ENCODE results near the gene CCDC50.

The CCDC50 gene

DNA sequence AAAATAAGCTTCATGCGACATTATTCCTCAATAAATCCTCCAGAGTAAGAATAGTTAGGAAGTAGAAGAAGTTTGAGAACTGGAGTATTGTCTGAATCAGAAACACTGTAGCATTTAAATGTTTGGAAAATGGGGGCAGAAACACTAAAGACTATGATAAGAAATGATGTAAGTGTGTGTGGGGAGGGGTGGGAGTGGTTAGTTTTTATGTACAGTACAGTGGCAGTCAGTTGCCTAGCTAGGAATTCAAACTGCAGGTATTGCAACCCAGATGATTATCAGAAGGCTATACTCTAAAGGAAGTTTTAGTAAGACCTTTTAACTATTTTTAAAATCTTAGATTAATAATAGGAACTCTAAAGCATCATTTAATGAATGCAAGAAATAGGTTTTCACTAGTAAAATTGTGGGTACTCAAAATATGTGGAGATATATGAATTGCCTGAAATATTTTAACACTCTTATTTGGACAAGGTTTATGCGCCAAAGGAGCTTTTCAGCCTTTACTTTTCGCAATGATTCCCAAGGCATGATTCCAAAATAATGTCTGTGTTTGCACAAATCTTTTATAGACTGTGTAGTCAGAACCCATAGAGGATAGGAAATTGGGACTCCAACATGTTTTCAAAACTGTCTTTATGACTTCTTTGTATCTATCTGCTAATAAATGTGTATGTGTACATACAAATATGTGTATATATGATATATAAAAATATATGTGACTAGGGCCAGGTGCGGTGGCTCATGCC, 8.0 kb upstream of the CCDC50 start:
- DNase-seq: no peak

DNA sequence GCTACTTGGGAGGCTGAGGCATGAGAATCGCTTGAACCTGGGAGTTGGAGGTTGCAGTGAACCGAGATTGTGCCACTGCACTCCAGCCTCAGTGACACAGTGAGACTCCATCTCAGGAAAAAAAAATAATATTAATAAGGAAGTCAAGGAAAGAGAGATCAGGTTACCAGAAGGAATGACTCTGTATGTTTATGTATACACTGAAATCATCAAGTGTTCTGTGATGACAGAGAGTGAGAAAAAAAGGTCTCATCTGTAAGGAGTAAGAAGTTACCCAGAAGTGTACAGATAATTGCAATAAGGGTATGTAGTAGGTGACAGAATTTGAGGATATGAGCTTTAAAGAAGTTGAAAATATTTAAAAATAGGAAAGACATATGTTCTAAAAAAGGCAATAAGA, 4.3 kb upstream of the CCDC50 start:
- no peak for DNase-seq

DNA sequence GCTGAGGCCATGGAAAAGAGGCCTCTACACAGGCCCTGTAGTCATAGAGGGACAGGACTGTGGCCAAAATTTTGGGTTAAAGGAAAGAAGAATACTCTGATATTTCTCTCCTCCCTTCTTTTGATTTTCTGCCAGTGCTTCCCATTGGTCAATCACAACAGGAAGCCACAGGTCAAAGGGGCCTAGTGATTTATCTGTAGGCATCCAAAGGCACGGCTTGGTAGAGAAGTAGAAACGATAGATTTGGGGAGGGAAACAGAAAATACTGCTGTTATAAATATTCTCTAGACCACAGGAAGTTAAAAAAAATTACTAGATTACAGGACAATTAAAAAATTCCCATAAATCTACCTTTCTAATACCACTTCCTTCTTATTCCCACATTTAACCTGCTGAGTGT, 1.7 kb upstream of the CCDC50 start:
- DNase-seq: no peak

DNA sequence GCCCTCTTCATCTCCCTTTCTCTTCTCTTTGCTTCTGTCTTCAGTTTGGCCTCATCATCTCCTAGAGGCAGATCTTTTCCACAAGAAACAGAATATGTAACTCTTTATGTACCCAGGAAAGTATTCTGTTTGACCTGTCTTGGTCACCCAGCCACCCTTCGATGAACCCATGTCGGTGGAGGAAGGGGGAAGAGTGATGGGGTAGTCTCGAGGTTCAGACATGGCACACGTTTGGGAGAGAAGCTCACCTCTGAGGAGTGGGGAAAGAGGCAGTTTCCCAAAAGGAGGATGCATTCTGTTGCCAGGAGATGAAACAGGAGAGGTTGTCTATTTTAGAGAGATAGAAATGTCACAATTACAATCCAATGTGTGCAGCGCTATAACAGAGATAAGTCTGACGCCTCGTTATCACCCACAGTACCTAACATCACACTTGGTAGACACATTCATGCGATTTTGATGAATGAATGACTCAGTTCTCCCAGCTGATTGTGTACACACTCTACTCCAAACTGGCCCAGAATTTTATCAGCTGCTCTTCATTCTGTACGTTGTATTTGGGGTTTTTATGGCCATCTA, 722 bp upstream of the CCDC50 start:
- DNase-seq: no peak

DNA sequence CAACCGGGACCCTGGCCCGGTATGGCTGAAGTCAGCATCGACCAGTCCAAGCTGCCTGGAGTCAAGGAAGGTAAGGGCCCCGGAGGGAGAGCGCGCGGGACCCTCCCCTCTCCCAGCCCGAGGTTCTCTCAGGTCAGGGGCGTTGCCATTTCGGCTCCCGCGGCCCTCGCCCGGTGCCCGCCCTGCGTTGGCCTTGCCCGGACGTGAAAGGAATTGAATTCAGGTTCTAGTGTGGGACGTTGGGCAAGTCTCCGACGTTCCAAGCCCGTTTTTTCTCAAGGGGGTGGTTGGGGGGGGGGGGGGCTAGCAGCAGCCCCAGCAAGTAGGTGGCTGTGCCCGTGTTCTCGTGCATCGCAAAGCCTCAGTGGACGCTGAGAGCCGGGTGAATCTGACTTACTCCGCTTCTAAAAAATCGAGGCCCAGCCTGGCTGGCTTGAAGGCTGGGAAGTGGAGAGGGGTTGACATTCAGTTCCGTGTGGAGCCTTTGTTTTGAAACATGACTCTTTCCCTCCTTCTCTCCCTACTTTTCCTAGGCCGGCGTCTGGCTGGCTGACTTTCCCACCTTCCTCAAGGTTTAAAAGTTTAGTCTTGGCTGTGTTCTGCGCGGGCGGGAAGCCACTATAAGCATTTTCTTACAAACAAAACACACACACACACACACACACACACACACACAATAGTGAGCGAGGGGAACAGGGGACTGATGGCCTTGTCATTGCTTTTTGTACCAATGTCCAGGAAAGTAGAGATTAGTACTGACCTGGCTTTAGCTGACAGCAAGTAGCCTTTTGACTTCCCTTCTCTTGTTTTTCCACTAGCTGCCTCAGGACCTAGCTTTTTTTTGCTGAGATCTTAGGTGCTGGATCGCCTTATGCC, 698 bp downstream of the CCDC50 start, which contains the start of gene UTS2B:
TSS of gene UTS2B (minus strand) at position 873 of the 876 bp plus-strand sequence. CDS start 48,337 bp downstream, outside the sequence.
- DNase-seq: no peak

DNA sequence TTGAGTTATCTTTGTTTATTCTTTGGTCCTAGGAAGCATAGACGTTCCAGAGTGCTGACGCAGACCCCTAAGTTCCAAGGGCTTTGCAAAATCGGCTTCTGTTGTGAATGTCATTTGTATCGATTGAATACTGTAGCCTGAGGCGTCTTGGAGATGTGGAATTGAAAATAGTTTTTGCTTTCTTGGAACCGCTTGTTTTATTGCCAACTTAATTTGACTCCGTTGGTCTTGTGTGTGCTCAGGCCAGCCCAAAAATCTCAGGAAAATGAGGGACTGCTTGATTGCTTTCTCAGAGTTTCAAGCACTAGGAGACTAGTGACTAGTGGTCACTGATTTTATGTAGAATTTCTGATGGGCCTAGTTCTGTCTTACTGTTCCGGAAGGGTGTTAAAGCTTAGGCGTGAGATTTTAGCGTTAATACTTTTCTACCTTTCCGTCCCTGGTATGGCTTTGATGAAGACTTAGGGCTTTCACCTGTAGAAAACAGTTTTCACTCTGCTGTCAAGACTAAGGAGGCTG, 1.4 kb downstream of the CCDC50 start:
- DNase-seq: no peak

DNA sequence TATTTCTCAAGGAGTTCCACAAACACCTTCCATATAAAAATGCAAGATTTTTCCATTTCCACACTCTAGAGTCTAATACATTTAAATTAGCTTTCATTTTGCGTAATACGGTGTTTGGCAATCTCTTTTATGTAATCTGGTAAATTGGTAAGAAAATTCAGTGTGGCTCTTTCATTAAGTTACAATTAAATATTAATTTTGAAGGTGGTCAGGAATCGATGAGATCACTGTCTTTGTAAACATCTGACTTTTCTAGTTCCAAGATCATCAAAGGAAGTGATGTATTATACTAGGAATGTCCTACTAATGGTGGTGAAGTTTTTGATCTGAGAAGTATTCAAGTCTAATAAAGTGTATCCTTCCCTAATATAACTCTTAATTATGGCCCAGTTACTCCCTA, 2.2 kb downstream of the CCDC50 start:
- no peak for DNase-seq

DNA sequence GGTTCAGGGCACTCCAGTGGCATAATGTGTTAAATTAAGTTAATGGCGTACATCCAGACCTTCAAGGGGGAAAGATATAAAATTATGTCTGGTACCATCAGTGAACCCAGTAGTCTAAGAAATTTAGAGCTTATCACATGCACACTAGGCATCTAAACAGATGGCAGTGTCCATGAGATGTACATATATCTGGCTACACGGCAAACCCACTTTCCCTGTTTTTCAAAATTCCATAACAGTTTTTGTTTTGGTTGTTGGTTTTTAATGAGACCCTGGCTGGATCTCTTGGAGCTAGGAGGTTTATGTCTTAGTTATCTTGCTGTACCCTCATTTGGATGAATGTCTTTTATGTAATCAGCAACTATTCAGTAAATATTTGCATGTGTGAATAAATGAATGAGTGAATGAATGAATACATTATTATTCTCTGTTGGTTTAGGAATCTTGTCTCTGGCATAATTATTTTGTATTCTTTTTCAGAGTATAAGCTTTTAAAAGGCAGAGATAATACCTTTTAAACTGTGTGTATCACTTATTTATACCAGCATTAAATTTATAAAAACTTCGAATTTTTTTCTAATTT, 4.2 kb downstream of the CCDC50 start:
- no peak for DNase-seq

DNA sequence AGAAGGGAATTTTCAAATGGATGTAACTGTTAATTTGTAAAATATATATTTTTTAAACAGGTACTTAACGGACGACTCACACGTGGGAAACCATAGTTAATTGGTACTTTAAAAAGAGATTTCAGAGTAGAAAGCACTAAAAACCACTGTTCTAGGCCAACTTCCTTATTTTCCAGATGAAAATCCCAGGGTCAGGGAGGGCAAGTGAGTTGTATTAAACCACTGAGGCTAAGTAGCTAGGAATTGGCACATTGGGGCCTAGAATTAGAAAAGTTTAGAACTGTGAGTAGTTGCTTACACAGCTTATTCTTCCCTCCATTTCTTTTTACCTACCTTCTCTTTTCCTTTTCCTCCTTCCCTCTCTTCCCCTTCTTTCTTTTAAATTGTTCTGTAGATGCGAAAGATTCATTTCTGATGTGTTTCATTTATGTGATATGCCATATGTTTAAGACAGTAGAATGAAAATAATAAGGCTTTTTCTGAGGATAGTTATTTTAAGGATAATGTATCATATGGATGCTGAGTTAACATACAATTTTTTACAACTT, 5.2 kb downstream of the CCDC50 start:
- DNase-seq: no peak

DNA sequence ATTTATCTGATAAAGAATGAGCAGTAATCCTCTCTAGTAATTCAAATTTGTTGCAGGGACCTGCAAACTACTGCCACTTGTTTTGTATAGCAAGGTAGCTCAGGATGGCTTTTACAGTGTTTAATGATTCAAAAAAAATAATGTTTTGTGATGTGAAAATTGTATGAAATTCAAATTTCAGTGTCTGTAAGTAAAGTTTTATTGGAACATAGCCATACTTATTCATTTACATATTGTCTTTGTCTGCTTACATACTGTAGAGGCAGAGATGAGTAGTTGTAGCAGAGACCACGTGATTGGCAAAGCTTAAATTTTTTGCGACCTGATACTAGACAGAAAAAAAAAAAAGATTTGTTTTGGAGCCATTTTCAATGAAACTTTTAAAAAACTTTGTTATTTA, 7.6 kb downstream of the CCDC50 start:
- DNase-seq: no peak

DNA sequence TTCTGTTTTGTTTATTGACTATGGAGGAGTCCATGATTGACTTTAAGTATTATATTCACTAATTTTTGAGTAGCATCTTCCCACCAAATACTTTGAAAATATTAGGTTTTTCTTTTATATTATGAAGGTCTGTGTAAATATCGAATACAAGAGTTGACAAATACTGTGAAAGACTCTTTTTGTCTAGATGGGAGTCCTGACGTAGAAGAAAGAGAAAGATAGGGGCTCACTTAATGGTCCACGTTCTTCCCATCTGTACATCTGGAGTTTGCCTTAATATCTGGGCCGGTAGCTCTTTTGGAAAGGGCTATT, 8.9 kb downstream of the CCDC50 start:
- no peak for DNase-seq

DNA sequence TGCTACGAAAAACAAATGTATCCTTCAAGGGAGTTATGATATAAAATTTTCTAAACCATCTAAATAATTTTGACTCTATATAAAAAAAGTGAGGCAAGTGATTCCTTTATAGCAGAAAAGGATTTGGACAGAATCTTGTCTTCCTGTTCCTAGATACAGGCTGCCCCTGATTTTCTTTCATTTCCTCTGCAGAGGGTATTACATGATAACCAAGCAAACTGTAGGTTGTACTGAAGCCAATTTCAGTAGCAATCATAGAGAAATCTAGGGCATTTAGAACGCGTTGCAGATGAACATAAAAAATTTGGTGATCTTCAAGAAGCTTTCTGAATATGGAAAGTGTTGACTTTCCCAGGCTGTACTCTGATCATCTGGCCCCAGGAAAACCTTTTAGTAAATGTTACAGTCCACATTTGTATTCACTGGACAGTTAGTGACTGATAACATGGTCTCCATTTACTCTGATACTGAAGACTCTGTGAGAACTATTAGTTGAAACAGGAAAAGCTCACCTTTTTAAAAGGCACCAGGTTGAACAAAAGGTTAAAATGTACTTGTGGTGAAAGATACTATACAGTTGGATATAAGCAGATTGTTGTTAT, 10.2 kb downstream of the CCDC50 start:
- DNase-seq: no peak

DNA sequence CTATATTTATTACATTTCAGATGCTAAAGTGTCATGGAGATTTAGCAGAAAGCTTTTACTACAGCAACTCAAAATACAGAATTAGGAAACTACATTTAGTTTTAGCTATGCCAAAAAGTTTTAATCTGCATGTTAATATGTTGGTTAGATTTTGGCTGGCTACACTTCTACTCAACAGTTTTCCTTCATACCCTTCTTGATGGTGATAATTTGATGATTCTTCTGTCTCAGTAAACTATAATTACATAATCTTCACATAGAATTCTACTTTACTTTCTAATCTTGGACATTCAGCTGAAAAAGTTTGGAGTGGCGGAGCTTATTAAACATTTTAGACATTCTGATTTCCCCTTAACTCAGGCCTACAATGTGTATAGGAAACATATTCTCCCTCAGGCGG, 11.2 kb downstream of the CCDC50 start:
- no peak for DNase-seq

DNA sequence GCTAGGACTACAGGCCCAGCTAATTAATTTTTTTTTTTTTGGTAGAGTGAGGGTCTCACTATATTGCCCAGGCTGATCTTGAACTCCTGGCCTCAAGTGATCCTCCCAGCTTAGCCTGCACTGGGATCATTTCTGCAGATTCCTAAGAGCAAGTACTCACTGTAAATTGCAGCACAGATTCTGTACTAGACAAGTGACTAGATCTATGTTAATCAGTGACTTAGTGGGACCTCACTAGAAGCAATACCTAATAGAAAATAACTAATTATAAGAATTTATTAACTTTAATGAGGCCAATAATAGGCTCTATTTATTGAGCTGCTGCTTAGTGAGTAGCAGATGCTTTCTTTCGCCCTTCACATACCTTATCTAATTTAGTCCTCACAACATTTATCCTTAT, 11.8 kb downstream of the CCDC50 start:
- DNase-seq: no peak

DNA sequence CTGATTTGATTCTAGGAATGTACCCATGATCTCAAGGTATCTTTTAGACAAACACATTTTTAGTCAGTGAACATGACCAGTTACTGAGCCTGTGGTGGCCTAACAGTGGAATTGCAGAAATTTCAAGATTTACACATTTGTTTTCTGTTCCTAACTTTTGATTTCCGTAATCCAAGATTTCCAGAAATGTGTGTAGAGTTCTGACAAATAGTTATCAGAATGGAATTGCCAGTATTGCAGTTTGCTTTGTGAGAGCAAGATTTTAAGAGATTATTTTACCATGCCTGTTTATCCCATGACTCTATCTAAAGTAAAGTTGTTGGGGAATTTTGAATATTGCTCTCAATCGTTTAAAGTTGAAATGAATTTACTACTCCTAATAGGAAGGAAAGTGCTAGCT, 12.8 kb downstream of the CCDC50 start:
- DNase-seq: no peak

DNA sequence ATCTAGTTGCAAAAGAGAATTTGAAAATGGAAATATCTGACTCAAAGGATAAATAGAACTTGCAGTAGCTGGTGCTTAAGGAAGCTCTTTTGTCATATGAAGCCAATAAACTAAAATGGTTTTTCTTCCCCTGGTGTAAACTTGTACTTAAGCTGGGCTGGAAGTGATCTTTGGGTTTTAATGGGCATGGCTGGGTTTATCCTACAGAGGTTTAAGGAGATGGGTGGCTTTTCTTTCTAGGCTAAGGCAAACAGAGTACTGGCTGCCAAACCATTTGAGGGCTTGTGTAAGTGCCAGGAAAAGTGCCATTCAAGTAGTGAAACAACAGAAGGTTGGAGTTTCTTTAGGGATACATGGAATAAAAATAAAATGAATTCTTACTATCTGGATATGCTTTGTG, 13.2 kb downstream of the CCDC50 start:
- no peak for DNase-seq

DNA sequence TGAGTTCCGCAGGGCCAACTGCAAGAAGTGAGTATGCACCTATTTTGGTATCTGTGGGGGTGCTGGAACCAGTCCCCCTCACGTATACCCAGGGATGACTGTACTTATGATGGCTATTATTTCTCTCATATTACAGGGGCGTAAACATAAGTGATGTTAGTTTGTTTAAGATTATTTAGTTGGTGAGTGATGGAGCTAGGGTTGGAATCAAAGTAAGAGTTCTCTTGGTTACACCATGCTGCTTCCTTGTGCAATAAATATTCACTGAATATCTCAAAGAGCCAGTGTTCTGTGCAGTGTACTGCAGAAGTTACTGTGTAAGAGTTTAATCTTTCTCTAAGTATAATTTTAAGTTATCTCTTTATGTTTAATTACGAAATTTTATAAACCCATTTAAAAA, 13.9 kb downstream of the CCDC50 start:
- no peak for DNase-seq

DNA sequence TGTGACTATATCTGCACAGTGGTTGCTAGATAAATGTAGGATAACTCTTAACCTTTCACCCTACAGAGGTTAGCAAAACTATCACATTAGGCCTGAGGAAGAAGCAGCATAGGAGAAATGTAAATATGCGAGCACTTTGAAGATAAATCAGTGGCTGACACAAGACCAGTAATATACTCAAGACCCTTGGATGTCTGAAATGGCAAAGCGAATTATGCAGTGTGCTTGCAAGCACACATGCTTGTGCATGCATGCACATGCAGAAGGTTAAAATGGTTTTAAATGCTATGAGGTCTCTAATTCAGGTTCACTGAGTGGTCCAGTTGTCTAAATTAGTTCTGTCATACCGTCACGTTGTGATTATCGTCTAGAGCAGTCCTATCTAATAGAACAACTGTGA, 14.7 kb downstream of the CCDC50 start:
- no peak for DNase-seq

DNA sequence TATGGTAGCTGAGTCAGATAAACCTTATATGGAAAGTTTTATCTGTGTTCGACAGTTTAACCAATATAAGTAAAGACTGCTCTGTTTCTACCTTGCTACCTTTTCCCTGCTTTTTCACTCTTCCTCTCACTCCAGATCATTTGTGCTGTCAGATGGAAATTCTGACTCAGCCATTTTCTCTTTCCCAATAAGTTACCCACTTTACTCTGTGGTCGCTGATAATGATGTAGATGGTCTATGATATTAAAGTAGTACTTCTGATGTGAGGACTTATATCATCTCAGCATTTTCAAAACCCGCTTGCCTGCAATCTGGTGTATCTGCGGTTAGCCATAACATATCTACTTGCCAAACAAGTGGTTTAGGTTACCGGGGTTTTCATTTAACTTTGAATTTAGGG, 16.1 kb downstream of the CCDC50 start:
- no peak for DNase-seq

DNA sequence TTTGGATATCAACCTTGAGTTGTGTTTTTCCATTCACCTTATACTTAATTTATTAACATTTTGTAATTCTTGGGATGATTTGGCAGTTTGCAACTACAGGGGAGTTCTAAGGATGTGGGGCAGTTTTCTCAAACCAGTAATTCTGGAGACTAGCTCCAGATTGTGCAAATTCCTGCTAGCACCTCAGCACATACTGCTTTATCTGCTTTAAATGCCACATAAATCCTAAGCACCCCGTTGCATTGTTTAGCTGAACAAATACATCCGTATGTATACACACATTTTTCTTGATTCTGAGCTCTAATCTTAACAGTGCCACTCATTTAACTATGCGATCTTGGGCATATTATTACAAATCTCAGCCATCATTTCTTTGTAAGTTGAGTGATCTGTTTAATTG, 18.0 kb downstream of the CCDC50 start:
- no peak for DNase-seq

DNA sequence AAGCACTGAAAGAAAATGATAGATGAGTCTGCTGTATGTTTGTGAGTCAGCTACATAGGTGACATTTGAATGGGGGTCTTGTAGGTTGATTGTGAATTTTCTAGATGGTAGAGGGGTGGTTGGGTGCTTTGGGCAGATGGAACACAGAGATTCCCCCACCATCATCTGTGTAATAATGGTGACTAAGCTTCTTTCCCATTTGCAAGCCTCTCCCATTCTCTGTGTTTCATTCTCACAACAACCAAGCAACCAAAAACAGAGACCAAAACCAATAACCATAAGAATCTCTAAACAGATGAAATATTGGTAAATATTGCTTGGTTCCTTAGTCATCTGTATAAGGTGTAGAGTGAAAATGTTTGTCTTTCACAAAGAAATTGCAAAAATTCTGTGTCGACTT, 18.9 kb downstream of the CCDC50 start:
- no peak for DNase-seq

DNA sequence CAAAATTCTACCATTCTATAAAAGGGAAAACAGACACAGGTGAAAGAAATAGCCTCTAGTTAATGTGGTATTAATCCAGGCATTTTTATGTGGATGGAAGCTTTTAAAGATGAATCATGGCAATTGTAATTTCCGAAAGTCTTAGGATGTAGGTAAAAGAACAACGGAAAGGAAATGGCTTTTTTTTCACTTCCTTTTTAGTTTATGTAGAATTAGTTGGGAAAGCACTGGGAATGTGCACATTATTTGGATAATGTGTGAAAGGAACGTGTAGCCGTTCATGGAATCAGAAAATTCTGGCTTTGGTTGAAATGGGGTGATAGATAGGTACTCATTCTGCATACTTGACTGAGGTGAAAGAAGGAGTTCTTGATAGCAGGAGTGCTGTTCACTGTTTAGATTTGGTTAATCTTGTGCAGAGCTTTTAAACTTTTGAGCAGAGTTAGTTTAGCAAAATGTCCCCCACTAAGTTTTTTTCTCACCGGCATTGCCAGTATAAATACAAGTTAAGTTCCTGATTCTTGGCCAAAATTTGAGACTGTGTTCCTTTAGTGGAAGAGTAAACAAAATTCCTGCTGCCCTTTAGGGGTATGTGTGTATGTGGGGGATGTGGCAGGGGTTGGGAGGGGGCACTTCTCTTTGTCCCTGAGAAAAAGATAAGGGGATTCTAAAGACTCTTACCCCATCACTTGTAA, 21.3 kb downstream of the CCDC50 start:
- DNase-seq: no peak

All from activated CD4-positive, alpha-beta T cell treated with anti-CD3 and anti-CD28 coated beads, Interleukin-2, amount 50 U/mL, for 4 hours (primary cell).